Lower lobe of right lung (tissue), 2 donors: ENCODE data around the gene TMEM87A. TPM values are rescaled to one million over a fixed set of nuclear protein-coding genes. Genes with fewer than 3 reads are reported as not detected.
A peak's percentile ranks its signal among the peaks of the same experiment; 100 is the strongest.

Experiments
- ATAC-seq, 2 donors: fragments of 200-7000 bp; cut with Tn5 transposase; one replicate each; pipeline ENCODE4 v1.9.1; 2020 to 2022; ENCODE audit warnings: mild to moderate bottlenecking in 2 of 2, moderate library complexity in 2 of 2
- DNase-seq: peaks from one replicate; pipeline ENCODE4 v3.0.0-alpha.2; 2020
- H3K27ac ChIP-seq: fragments of 200-600 bp; one replicate; pipeline ENCODE4 v1.8.0; 2022
- H3K27me3 ChIP-seq: fragments of 200-600 bp; one replicate; pipeline ENCODE4 v1.8.0; 2022; ENCODE audit warnings: low read depth
- H3K36me3 ChIP-seq: fragments of 200-600 bp; one replicate; pipeline ENCODE4 v1.8.0; 2022; ENCODE audit warnings: mild to moderate bottlenecking
- H3K4me1 ChIP-seq: fragments of 200-600 bp; one replicate; pipeline ENCODE4 v1.8.0; 2022
- H3K4me3 ChIP-seq: fragments of 200-600 bp; one replicate; pipeline ENCODE4 v1.8.0; 2022; ENCODE audit warnings: mild to moderate bottlenecking
- H3K9me3 ChIP-seq: fragments of 200-600 bp; one replicate; pipeline ENCODE4 v1.8.0; 2022
- CTCF ChIP-seq: fragments of 200-600 bp; IDR thresholded peaks from one replicate; pipeline ENCODE4 v1.8.0; 2022; ENCODE audit warnings: antibody characterized with exemption, mild to moderate bottlenecking
- intact Hi-C: fragments of 100-400 bp; cut with DNase I; formaldehyde crosslinking; loops from one replicate; pipeline ENCODE4 v1.11.0; 2022
- total RNA-seq: library from RNA; stranded (reverse); fragmentation: NEBNext Ultra II Directional; extraction: Animal tissue kit (Norgen Biotek cat#: 25700); gene quantifications from one replicate; pipeline ENCODE4 v1.2.1, GENCODE V29; 2021
- donor health status: DM: no; HTN: yes; CAD: no; lungs with severe emphysema.

Gene TMEM87A
- total RNA-seq, 1 donor from 2014 or later = 129 TPM

DNA sequence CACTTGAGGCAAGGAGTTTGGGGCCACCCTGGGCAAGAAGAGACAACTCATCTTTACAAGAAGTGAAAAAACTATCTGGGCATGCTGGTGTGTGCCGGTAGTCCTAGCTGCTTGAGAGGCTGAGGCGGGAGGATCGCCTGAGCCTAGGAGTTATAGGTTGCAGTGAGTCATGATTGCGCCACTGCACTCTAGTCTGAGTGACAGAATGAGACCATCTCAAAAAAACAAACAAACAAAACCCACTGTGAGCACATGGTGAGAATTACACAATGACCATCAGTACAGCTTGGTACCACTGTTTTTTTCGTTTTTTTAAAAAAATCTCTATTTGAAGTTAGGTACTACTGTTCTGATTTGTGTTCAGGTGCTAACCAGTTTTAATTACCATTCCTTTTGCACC lies 78.7 kb downstream of the TMEM87A start:
- intact Hi-C loops = no loop called here
- Histone ChIP-seq H3K27me3 (no peaks in the 10 kb centered on the region), H3K4me3 (no peak overlapping the region), H3K36me3 (peaks cover 62% of the 10 kb centered on the region), H3K4me1 (no peaks in the 10 kb centered on the region), H3K27ac (no peak overlapping the region), H3K9me3 (no peaks in the 10 kb centered on the region)
- DNase-seq (peak; percentile 52), ATAC-seq (peak; percentile 52 to 64)
- TF ChIP-seq CTCF = no peak

DNA sequence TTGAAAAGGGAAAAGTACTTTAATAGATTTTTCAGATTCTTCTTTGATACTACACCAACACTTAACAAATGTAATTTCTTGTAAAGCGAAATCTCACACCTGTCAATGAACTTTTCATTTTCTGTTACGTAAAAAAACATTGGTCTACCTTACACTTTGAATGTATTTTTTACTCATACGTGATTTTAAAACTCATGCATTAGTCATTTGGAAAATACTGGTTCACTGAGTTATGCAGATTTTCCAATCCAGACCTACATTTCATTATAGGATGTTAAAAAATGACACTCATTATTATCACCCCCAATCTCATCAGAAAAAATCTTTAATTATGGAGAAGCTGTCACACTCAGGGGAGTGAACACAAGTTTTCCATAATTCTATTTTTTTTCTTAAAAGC lies 79.8 kb downstream of the TMEM87A start:
- no peak for TF ChIP-seq CTCF
- intact Hi-C loops = no loop called here
- peaks cover 62% of the 10 kb centered on the region for H3K36me3 ChIP-seq
- no peaks in the 10 kb centered on the region for H3K27me3 ChIP-seq
- no peaks in the 10 kb centered on the region for H3K9me3 ChIP-seq
- ATAC-seq (no peak), DNase-seq (no peak)
- H3K4me3 ChIP-seq = no peak overlapping the region
- H3K4me1 ChIP-seq = no peaks in the 10 kb centered on the region
- no peak overlapping the region for H3K27ac ChIP-seq

GRCh38 chr15:42191610-42192346 lies 81.5 kb downstream of the TMEM87A start:
- H3K4me3 ChIP-seq = no peak overlapping the region
- H3K27me3 ChIP-seq = no peaks in the 10 kb centered on the region
- peaks cover 66% of the 10 kb centered on the region for H3K36me3 ChIP-seq
- no peaks in the 10 kb centered on the region for H3K4me1 ChIP-seq
- H3K9me3 ChIP-seq = no peaks in the 10 kb centered on the region
- intact Hi-C loops = no loop called here
- TF ChIP-seq CTCF = no peak
- DNase-seq = no peak
- ATAC-seq = no peak
- H3K27ac ChIP-seq = no peak overlapping the region

GRCh38 chr15:42190370-42190769 lies 82.9 kb downstream of the TMEM87A start:
- H3K4me1 ChIP-seq = no peaks in the 10 kb centered on the region
- H3K9me3 ChIP-seq = no peaks in the 10 kb centered on the region
- no peak overlapping the region for H3K4me3 ChIP-seq
- ATAC-seq = no peak
- no peak overlapping the region for H3K27ac ChIP-seq
- intact Hi-C loops = no loop called here
- no peak for DNase-seq
- H3K36me3 ChIP-seq = peaks cover 80% of the 10 kb centered on the region
- TF ChIP-seq CTCF = no peak
- no peaks in the 10 kb centered on the region for H3K27me3 ChIP-seq

DNA sequence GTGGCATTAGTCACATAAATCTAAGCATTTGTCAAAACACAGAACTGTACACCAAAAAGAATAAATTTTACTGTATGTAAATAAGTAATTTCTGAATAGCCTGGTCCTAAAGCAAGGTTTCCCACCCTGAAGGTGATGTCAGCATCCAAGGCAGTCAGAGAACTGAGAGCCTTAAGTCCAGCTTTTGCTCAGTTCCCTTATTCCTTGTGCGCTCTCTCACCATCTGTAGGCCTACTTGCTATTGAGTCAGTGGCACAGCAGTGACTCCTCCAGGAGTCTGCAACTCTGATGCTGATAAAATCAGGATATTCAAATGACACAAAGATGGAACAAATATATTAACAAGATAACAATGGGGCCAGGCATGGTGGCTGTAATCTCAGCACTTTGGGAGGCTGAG lies 87.4 kb downstream of the TMEM87A start:
- Histone ChIP-seq H3K27ac (no peak overlapping the region), H3K36me3 (peaks cover 99% of the 10 kb centered on the region), H3K4me3 (no peak overlapping the region), H3K27me3 (no peaks in the 10 kb centered on the region), H3K9me3 (no peaks in the 10 kb centered on the region), H3K4me1 (no peaks in the 10 kb centered on the region)
- ATAC-seq (no peak), DNase-seq (no peak)
- TF ChIP-seq CTCF = no peak
- intact Hi-C loops = no loop called here
